Measurements from ENCODE around the gene NRXN3. TPM values are rescaled to one million over a fixed set of nuclear protein-coding genes. Genes with fewer than 3 reads are reported as not detected.

Gene NRXN3
- total RNA-seq, 1 experiment from 2014 or later, result not detected

DNA sequence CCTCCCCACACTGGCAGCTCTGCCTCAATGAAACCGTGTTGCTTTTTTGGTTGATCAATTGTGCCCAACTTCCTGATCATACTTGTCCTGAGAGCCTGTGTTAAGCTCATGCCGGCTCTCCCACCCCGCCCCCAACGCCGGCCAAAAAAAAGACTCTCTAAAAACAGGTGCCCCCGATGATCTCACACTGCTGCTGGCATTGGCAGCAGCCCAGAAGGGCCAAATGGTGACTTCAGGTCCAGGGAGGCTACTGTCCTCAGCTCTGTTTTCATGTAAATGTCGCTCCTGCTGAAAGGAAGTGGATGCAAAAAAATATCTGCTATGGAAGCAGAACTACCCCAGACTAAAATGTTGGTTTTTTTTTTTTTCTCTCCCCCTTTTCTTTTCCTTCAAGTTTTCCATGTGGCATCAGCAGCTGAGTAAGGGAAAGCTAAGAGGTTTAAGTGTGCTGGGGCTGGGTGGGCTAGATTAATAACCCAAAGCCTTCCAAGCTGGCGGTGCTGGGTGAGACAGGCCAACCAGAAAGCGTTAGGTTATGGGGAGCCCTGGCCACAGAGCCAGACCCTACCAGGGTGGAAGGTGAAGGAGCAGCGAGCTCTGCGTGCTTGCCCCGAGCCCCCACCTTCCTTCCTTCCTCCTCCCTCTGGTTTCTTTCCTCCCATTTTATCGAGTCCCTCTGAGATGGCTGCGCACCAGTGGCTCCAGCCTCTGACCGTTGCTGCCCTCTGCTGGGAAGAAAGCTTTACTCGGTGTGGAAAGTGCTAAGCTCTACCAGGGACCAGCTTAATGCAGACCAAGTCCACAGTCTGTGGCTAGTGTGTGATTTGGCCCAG is 396.1 kb downstream of the NRXN3 start:
- Histone ChIP-seq H3K27me3 (ENCODE audit: insufficient read depth, low read length) (no peaks in the 10 kb centered on the region), H3K27ac (ENCODE audit: low read depth, low read length) (no peak overlapping the region), H3K4me3 (replicated peaks in 1 of 2; ENCODE audit: low read depth in 1 of 2, low read length in 2 of 2) (no peak overlapping the region), H4K20me1 (ENCODE audit: insufficient read depth) (no peaks in the 10 kb centered on the region), H3K79me2 (ENCODE audit: insufficient read depth, low read length) (no peaks in the 10 kb centered on the region), H3K4me1 (ENCODE audit: control insufficient read depth in 1 of 2, insufficient read depth in 2 of 2, low read length in 2 of 2) (no peaks in the 10 kb centered on the region), H3K9me2 (ENCODE audit: insufficient read depth) (no peaks in the 10 kb centered on the region), H2AFZ (ENCODE audit: low read depth, low read length, poor library complexity, severe bottlenecking) (no peak overlapping the region), H3K9me3 (ENCODE audit: control insufficient read depth in 1 of 2, insufficient read depth in 1 of 2, low read depth in 1 of 2, low read length in 2 of 2) (no peaks in the 10 kb centered on the region), H3K36me3 (ENCODE audit: control insufficient read depth in 1 of 2, insufficient read depth in 2 of 2, low read length in 2 of 2) (no peaks in the 10 kb centered on the region), H3K9ac (ENCODE audit: low read length) (no peak overlapping the region), H3K4me2 (ENCODE audit: low read length) (peak overlapping the region; percentile 11; the same call in 1 of the 2 replicates)
- CTCF ChIA-PET, result interaction anchor here (0.6 to 1.7 kb wide), 6 partner anchors 116 to 1107 kb away, joined by 3 to 11 read pairs (median 6); no protein-coding TSS in a partner anchor
- intact Hi-C loops (cut with micrococcal nuclease), result loop anchor here (1.0 to 5.0 kb wide), 3 partner anchors 118 to 704 kb away; no protein-coding TSS in a partner anchor
- ATAC-seq, result peak; percentile 93
- peak; percentile 8 for DNase-seq (ENCODE audit: low read depth, low spot score)
- POLR2A ChIA-PET, result no interaction called here
- BruUV-seq (replicated peaks), result no TSS peak
- TF ChIP-seq SIN3A (IDR thresholded peaks at IDR 0.05; ENCODE audit: low read depth) (no peak), YY1 (IDR thresholded peaks at IDR 0.05; ENCODE audit: extremely low read depth, insufficient replicate concordance, low read depth, low read length) (peak; percentile 29), CTCF (IDR thresholded peaks at IDR 0.05 in 2 of 3, conservative IDR thresholded peaks at IDR 0.05 in 1 of 3; ENCODE audit: borderline replicate concordance in 1 of 3, insufficient read depth in 1 of 3, low read depth in 2 of 3, low read length in 2 of 3) (peak; percentile 25 to 68 (median 63); a peak in 4 of 6 replicates), EZH2phosphoT487 (IDR thresholded peaks at IDR 0.05; ENCODE audit: borderline replicate concordance) (no peak), RAD21 (IDR thresholded peaks at IDR 0.05; ENCODE audit: low read depth) (peak; percentile 61), ELF1 (IDR thresholded peaks at IDR 0.05; ENCODE audit: borderline replicate concordance, low read depth) (no peak)
- RAD21 ChIA-PET (ENCODE audit: low non-redundant PET in 1 of 2, low total read pairs in 2 of 2, uncharacterized antibody in 2 of 2, unreplicated experiment in 2 of 2), result no interaction called here

All from HCT116 (cell line).